Measurements from ENCODE around the gene ETS2.

- TF ChIP-seq REST (IDR thresholded peaks at IDR 0.05; ENCODE audit: low read depth) (no peak), TEAD4 (IDR thresholded peaks at IDR 0.05) (no peak), FOXM1 (IDR thresholded peaks at IDR 0.05; ENCODE audit: borderline replicate concordance, low read depth) (no peak), EGR1 (IDR thresholded peaks at IDR 0.05) (no peak), NFIC (IDR thresholded peaks at IDR 0.05) (no peak), TAF1 (IDR thresholded peaks at IDR 0.05; ENCODE audit: low read depth) (no peak), ZBTB7A (IDR thresholded peaks at IDR 0.05; ENCODE audit: low read depth) (no peak), EP300 (IDR thresholded peaks at IDR 0.05; ENCODE audit: borderline replicate concordance) (no peak)
Observed at GRCh38 chr21:38771536-38771935, 34.2 kb upstream of the ETS2 start.

Data from Ishikawa (cell line).